Skeletal muscle cell (primary cell): Measurements from ENCODE around the gene CELF6.

Source experiments
- DNase-seq: peaks from one replicate; pipeline ENCODE4 v3.0.0-alpha.2; 2010; ENCODE audit warnings: low read depth
- H3K4me3 ChIP-seq: 2 replicates; pipeline ENCODE4 v1.5.1; 2011; ENCODE audit warnings: low read depth, mild to moderate bottlenecking, control low read depth, low read length, moderate library complexity

The CELF6 gene

GRCh38 chr15:72319985-72320671 lies at the start of gene CELF6:
TSS of gene CELF6 (minus strand) at chr15:72320157. CDS start at chr15:72319874, 283 bp downstream.
- DNase-seq, result no peak
- H3K4me3 ChIP-seq, result peak within 1 kb of the TSS; percentile 53

- DNase-seq, result no peak
- H3K4me3 ChIP-seq, result no peak overlapping the region
Measured at GRCh38 chr15:72368899-72369298, 48.9 kb upstream of the CELF6 start.

- DNase-seq, result no peak
- no peak overlapping the region for H3K4me3 ChIP-seq
Measured at GRCh38 chr15:72368325-72368724, 48.4 kb upstream of the CELF6 start.

GRCh38 chr15:72365844-72366243 lies 45.9 kb upstream of the CELF6 start:
- DNase-seq, result no peak
- no peak overlapping the region for H3K4me3 ChIP-seq

GRCh38 chr15:72361176-72361575 lies 41.2 kb upstream of the CELF6 start:
- DNase-seq, result no peak
- no peak overlapping the region for H3K4me3 ChIP-seq

GRCh38 chr15:72358650-72359171 lies 38.8 kb upstream of the CELF6 start:
- H3K4me3 ChIP-seq, result no peak overlapping the region
- DNase-seq, result peak; percentile 77

GRCh38 chr15:72358121-72358520 lies 38.2 kb upstream of the CELF6 start:
- H3K4me3 ChIP-seq, result no peak overlapping the region
- DNase-seq, result no peak

GRCh38 chr15:72354496-72354895 lies 34.5 kb upstream of the CELF6 start:
- DNase-seq, result no peak
- H3K4me3 ChIP-seq, result no peak overlapping the region

GRCh38 chr15:72353266-72353665 lies 33.3 kb upstream of the CELF6 start:
- no peak overlapping the region for H3K4me3 ChIP-seq
- DNase-seq, result no peak

- DNase-seq, result no peak
- no peak overlapping the region for H3K4me3 ChIP-seq
Measured at GRCh38 chr15:72345806-72346205, 25.8 kb upstream of the CELF6 start.

GRCh38 chr15:72345280-72345679 lies 25.3 kb upstream of the CELF6 start:
- H3K4me3 ChIP-seq, result no peak overlapping the region
- no peak for DNase-seq

- no peak for DNase-seq
- H3K4me3 ChIP-seq, result no peak overlapping the region
Measured at GRCh38 chr15:72344602-72345001, 24.6 kb upstream of the CELF6 start.

- no peak for DNase-seq
- H3K4me3 ChIP-seq, result no peak overlapping the region
Measured at GRCh38 chr15:72342385-72342784, 22.4 kb upstream of the CELF6 start.

GRCh38 chr15:72341361-72341760 lies 21.4 kb upstream of the CELF6 start:
- no peak for DNase-seq
- H3K4me3 ChIP-seq, result no peak overlapping the region

GRCh38 chr15:72340366-72340765 lies 20.4 kb upstream of the CELF6 start:
- DNase-seq, result no peak
- H3K4me3 ChIP-seq, result no peak overlapping the region

- no peak overlapping the region for H3K4me3 ChIP-seq
- DNase-seq, result peak; percentile 95
Measured at GRCh38 chr15:72339777-72340177, 19.8 kb upstream of the CELF6 start.

- no peak overlapping the region for H3K4me3 ChIP-seq
- DNase-seq, result peak; percentile 80
Measured at GRCh38 chr15:72338617-72339321, 18.8 kb upstream of the CELF6 start.

- DNase-seq, result no peak
- no peak overlapping the region for H3K4me3 ChIP-seq
Measured at GRCh38 chr15:72338148-72338547, 18.2 kb upstream of the CELF6 start.

GRCh38 chr15:72334842-72335241 lies 14.9 kb upstream of the CELF6 start:
- H3K4me3 ChIP-seq, result no peak overlapping the region
- no peak for DNase-seq

- no peak for DNase-seq
- H3K4me3 ChIP-seq, result no peak overlapping the region
Measured at GRCh38 chr15:72331021-72331420, 11.1 kb upstream of the CELF6 start.

GRCh38 chr15:72323752-72324151 lies 3.8 kb upstream of the CELF6 start:
- no peak overlapping the region for H3K4me3 ChIP-seq
- no peak for DNase-seq
